ENCODE results near the gene SAMD9L. TPM values are rescaled to one million over a fixed set of nuclear protein-coding genes. Genes with fewer than 3 reads are reported as not detected.

SAMD9L gene
- polyA plus RNA-seq, 1 of the 3 experiments (the other 2 are of a cell fraction): 1.8 TPM

GRCh38 chr7:93142127-93142526 lies 6.1 kb downstream of the SAMD9L start:
- H3K9ac ChIP-seq: no peak overlapping the region
- H3K79me2 ChIP-seq (ENCODE audit: insufficient read depth): no peaks in the 10 kb centered on the region
- TF ChIP-seq, protein P1, sequence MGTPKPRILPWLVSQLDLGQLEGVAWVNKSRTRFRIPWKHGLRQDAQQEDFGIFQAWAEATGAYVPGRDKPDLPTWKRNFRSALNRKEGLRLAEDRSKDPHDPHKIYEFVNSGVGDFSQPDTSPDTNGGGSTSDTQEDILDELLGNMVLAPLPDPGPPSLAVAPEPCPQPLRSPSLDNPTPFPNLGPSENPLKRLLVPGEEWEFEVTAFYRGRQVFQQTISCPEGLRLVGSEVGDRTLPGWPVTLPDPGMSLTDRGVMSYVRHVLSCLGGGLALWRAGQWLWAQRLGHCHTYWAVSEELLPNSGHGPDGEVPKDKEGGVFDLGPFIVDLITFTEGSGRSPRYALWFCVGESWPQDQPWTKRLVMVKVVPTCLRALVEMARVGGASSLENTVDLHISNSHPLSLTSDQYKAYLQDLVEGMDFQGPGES (IDR thresholded peaks at IDR 0.05; ENCODE audit: low read depth, low read length): no peak
- TF ChIP-seq EP300 (IDR thresholded peaks at IDR 0.05; ENCODE audit: borderline replicate concordance in 1 of 2, low read depth in 1 of 2, low read length in 1 of 2) (no peak), EZH2phosphoT487 (IDR thresholded peaks at IDR 0.05; ENCODE audit: borderline replicate concordance, low read depth) (no peak), GABPA (IDR thresholded peaks at IDR 0.05; ENCODE audit: low read depth) (no peak), RCOR1 (IDR thresholded peaks at IDR 0.05; ENCODE audit: low read length) (no peak), CHD2 (IDR thresholded peaks at IDR 0.05; ENCODE audit: low read length, partially characterized antibody) (no peak), USF1 (IDR thresholded peaks at IDR 0.05; ENCODE audit: borderline replicate concordance, low read depth) (no peak), TEAD4 (IDR thresholded peaks at IDR 0.05; ENCODE audit: borderline replicate concordance, insufficient read depth) (no peak), CTCF (IDR thresholded peaks at IDR 0.05) (no peak), FOXM1 (IDR thresholded peaks at IDR 0.05; ENCODE audit: low read depth) (no peak)
- TF ChIP-seq, protein P2, sequence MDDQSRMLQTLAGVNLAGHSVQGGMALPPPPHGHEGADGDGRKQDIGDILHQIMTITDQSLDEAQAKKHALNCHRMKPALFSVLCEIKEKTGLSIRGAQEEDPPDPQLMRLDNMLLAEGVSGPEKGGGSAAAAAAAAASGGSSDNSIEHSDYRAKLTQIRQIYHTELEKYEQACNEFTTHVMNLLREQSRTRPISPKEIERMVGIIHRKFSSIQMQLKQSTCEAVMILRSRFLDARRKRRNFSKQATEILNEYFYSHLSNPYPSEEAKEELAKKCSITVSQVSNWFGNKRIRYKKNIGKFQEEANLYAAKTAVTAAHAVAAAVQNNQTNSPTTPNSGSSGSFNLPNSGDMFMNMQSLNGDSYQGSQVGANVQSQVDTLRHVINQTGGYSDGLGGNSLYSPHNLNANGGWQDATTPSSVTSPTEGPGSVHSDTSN (IDR thresholded peaks at IDR 0.05): no peak
- 43% methylated on average over 1 of the region's 1 CpG for WGBS (ENCODE audit: low lambda C conversion rate)
- H3K9me3 ChIP-seq: no peaks in the 10 kb centered on the region
- no peaks in the 10 kb centered on the region for H3K9me2 ChIP-seq
- DNase-seq: no peak
- H3K27me3 ChIP-seq (ENCODE audit: insufficient read depth): no peaks in the 10 kb centered on the region
- H4K20me1 ChIP-seq (ENCODE audit: insufficient read depth): no peaks in the 10 kb centered on the region
- no peak overlapping the region for H2AFZ ChIP-seq (ENCODE audit: low read depth)
- H3K4me1 ChIP-seq (ENCODE audit: control insufficient read depth in 1 of 2, insufficient read depth in 2 of 2, low read depth in 1 of 2, low read length in 1 of 2): peaks cover 0 to 2% of the 10 kb centered on the region in 2 experiments; a peak in 1 of 4 replicates
- CTCF ChIA-PET: interaction anchor here (1.8 kb wide), 1 partner anchor 12 kb away, joined by 3 read pairs; no protein-coding TSS in a partner anchor
- H3K27ac ChIP-seq (ENCODE audit: low read depth in 2 of 2, low read length in 1 of 2): no peak overlapping the region
- peaks cover 4 to 12% of the 10 kb centered on the region in 2 experiments for H3K36me3 ChIP-seq (replicated peaks in 1 of 2; ENCODE audit: control insufficient read depth in 1 of 2, insufficient read depth in 2 of 2, low read length in 1 of 2)
- no peak overlapping the region for H3K4me2 ChIP-seq
- peaks cover 4% of the 10 kb centered on the region for H3F3A ChIP-seq (replicated peaks; ENCODE audit: insufficient read depth)
- POLR2A ChIA-PET: no interaction called here
- H3K4me3 ChIP-seq (ENCODE audit: low read depth in 2 of 2, low read length in 1 of 2): no peak overlapping the region

GRCh38 chr7:93140582-93141191 lies 7.5 kb downstream of the SAMD9L start:
- POLR2A ChIA-PET: no interaction called here
- H3K4me2 ChIP-seq: no peak overlapping the region
- H4K20me1 ChIP-seq (ENCODE audit: insufficient read depth): no peaks in the 10 kb centered on the region
- no peaks in the 10 kb centered on the region for H3K4me1 ChIP-seq (ENCODE audit: control insufficient read depth in 1 of 2, insufficient read depth in 2 of 2, low read depth in 1 of 2, low read length in 1 of 2)
- H2AFZ ChIP-seq (ENCODE audit: low read depth): no peak overlapping the region
- DNase-seq: no peak
- H3K4me3 ChIP-seq (ENCODE audit: low read depth in 2 of 2, low read length in 1 of 2): no peak overlapping the region
- WGBS (ENCODE audit: low lambda C conversion rate): 24% methylated on average over 3 of the region's 3 CpGs
- H3K9ac ChIP-seq: no peak overlapping the region
- H3K79me2 ChIP-seq (ENCODE audit: insufficient read depth): no peaks in the 10 kb centered on the region
- no peaks in the 10 kb centered on the region for H3K9me3 ChIP-seq
- no peaks in the 10 kb centered on the region for H3K27me3 ChIP-seq (ENCODE audit: insufficient read depth)
- no peaks in the 10 kb centered on the region for H3K9me2 ChIP-seq
- TF ChIP-seq, protein P2 (IDR thresholded peaks at IDR 0.05): no peak
- no peak for TF ChIP-seq FOXJ3 (CRISPR knock-in tag; IDR thresholded peaks at IDR 0.05)
- no peak for TF ChIP-seq FOSL2 (IDR thresholded peaks at IDR 0.05; ENCODE audit: borderline replicate concordance, low read depth)
- no peak for TF ChIP-seq NRF1 (IDR thresholded peaks at IDR 0.05; ENCODE audit: low read depth, low read length)
- TF ChIP-seq, protein P3, sequence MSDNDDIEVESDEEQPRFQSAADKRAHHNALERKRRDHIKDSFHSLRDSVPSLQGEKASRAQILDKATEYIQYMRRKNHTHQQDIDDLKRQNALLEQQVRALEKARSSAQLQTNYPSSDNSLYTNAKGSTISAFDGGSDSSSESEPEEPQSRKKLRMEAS (IDR thresholded peaks at IDR 0.05; ENCODE audit: low read depth): no peak
- TF ChIP-seq JUND (IDR thresholded peaks at IDR 0.05): no peak
- CTCF ChIA-PET: no interaction called here
- peaks cover 4% of the 10 kb centered on the region for H3F3A ChIP-seq (replicated peaks; ENCODE audit: insufficient read depth)
- H3K36me3 ChIP-seq (replicated peaks in 1 of 2; ENCODE audit: control insufficient read depth in 1 of 2, insufficient read depth in 2 of 2, low read length in 1 of 2): peaks cover 5 to 12% of the 10 kb centered on the region in 2 experiments
- H3K27ac ChIP-seq (ENCODE audit: low read depth in 2 of 2, low read length in 1 of 2): no peak overlapping the region

Measured in SK-N-SH (cell line).